Tibial artery (tissue), 4 donors: ENCODE measurements around the gene PSKH1.

Source experiments
- DNase-seq, 2 donors: peaks; one replicate each; pipeline ENCODE4 v3.0.0-alpha.2; 2019
- H3K27ac ChIP-seq, 2 donors: fragments of 200-600 bp; sonication (generic) in 1 of 2; 1 replicate in 1 of 2; 2 replicates in 1 of 2; pipeline ENCODE4 v1.5.1; 2018 to 2019; ENCODE audit warnings: mild to moderate bottlenecking in 1 of 2
- H3K27me3 ChIP-seq, 2 donors: fragments of 200-600 bp; sonication (generic) in 1 of 2; one replicate each; pipeline versions ENCODE4 v1.5.1 to v1.6.0; 2016 to 2019
- H3K36me3 ChIP-seq, 3 donors: fragments of 200-600 bp; sonication (generic) in 2 of 3; one replicate each; pipeline ENCODE4 v1.5.1; 2016 to 2019; ENCODE audit warnings: mild to moderate bottlenecking in 2 of 3
- H3K4me1 ChIP-seq, 4 donors: fragments of 200-600 bp; sonication (generic) in 2 of 4; 1 replicate in 3 of 4; 2 replicates in 1 of 4; pipeline ENCODE4 v1.5.1; 2016 to 2019
- H3K4me3 ChIP-seq, 2 donors: fragments of 200-600 bp; sonication (generic) in 1 of 2; 1 replicate in 1 of 2; 2 replicates in 1 of 2; pipeline ENCODE4 v1.5.1; 2018 to 2019; ENCODE audit warnings: mild to moderate bottlenecking in 2 of 2
- H3K9me3 ChIP-seq, 3 donors: fragments of 200-600 bp; sonication (generic) in 1 of 3; one replicate each; pipeline ENCODE4 v1.5.1; 2016 to 2019
- CTCF ChIP-seq, 2 experiments: fragments of 200-600 bp in 1 of 2; fragments of 450-650 bp in 1 of 2; IDR thresholded peaks; one replicate each; pipeline ENCODE4 v1.5.1; 2017 to 2019; ENCODE audit warnings: antibody characterized with exemption in 2 of 2, mild to moderate bottlenecking in 1 of 2, moderate library complexity in 1 of 2
- intact Hi-C: fragments of 100-400 bp; cut with DNase I; formaldehyde crosslinking; loops from one replicate; pipeline ENCODE4 v1.15.0; 2023; ENCODE audit warnings: low total_unique reads

The PSKH1 gene

GRCh38 chr16:67950335-67950843 lies 57.3 kb downstream of the PSKH1 start:
- TF ChIP-seq CTCF (IDR thresholded peaks at IDR 0.05), result no peak
- no peaks in the 10 kb centered on the region for H3K27me3 ChIP-seq
- intact Hi-C loops, result no loop called here
- H3K9me3 ChIP-seq, result no peaks in the 10 kb centered on the region
- no peak for DNase-seq
- H3K4me1 ChIP-seq, result peaks cover 0 to 9% (median 7%) of the 10 kb centered on the region in 4 donors
- no peak overlapping the region for H3K4me3 ChIP-seq
- no peak overlapping the region for H3K27ac ChIP-seq
- peaks cover 93 to 99% (median 93%) of the 10 kb centered on the region in 3 donors for H3K36me3 ChIP-seq

GRCh38 chr16:67951485-67951884 lies 58.4 kb downstream of the PSKH1 start:
- no peak for TF ChIP-seq CTCF (IDR thresholded peaks at IDR 0.05)
- intact Hi-C loops, result no loop called here

GRCh38 chr16:67953641-67954375 lies 60.8 kb downstream of the PSKH1 start:
- H3K36me3 ChIP-seq, result peaks cover 67 to 98% (median 90%) of the 10 kb centered on the region in 3 donors
- no peak for TF ChIP-seq CTCF (IDR thresholded peaks at IDR 0.05)
- DNase-seq, result no peak
- no peaks in the 10 kb centered on the region for H3K27me3 ChIP-seq
- H3K4me3 ChIP-seq, result no peak overlapping the region
- peaks cover 0 to 9% (median 7%) of the 10 kb centered on the region in 4 donors for H3K4me1 ChIP-seq
- intact Hi-C loops, result no loop called here
- no peaks in the 10 kb centered on the region for H3K9me3 ChIP-seq
- H3K27ac ChIP-seq, result no peak overlapping the region

More at GRCh38 chr16:67951485-67951884, 58.4 kb downstream of the PSKH1 start:
- Histone ChIP-seq H3K27ac (peak overlapping the region; percentile 33 to 42), H3K4me3 (no peak overlapping the region), H3K27me3 (no peaks in the 10 kb centered on the region), H3K36me3 (peaks cover 82 to 99% (median 93%) of the 10 kb centered on the region in 3 donors), H3K9me3 (no peaks in the 10 kb centered on the region), H3K4me1 (peaks cover 0 to 9% (median 7%) of the 10 kb centered on the region in 4 donors)
- peak in 1 of 2 donors; percentile 21 for DNase-seq

GRCh38 chr16:67954421-67955196 lies 61.6 kb downstream of the PSKH1 start:
- no peak for TF ChIP-seq CTCF (IDR thresholded peaks at IDR 0.05)
- intact Hi-C loops, result no loop called here
- peak in 1 of 2 donors; percentile 19 for DNase-seq
- no peak overlapping the region for H3K27ac ChIP-seq
- no peaks in the 10 kb centered on the region for H3K9me3 ChIP-seq
- peaks cover 61 to 98% (median 90%) of the 10 kb centered on the region in 3 donors for H3K36me3 ChIP-seq
- H3K27me3 ChIP-seq, result no peaks in the 10 kb centered on the region
- no peak overlapping the region for H3K4me3 ChIP-seq
- H3K4me1 ChIP-seq, result peaks cover 0 to 17% (median 11%) of the 10 kb centered on the region in 4 donors

GRCh38 chr16:67957622-67958021 lies 64.6 kb downstream of the PSKH1 start:
- intact Hi-C loops, result no loop called here
- Histone ChIP-seq H3K9me3 (no peaks in the 10 kb centered on the region), H3K4me3 (no peak overlapping the region), H3K27ac (peak overlapping the region in 1 of 2 donors; percentile 48), H3K27me3 (no peaks in the 10 kb centered on the region), H3K4me1 (peaks cover 0 to 37% (median 26%) of the 10 kb centered on the region in 4 donors), H3K36me3 (peaks cover 64 to 98% (median 91%) of the 10 kb centered on the region in 3 donors)
- no peak for DNase-seq
- no peak for TF ChIP-seq CTCF (IDR thresholded peaks at IDR 0.05)
